Fibroblast of gingiva (primary cell): Measurements from ENCODE around the gene LRRC27.
"Not testable (repeated sequence)": the region's sequence is repeated elsewhere in the genome, so short reads cannot be mapped to it uniquely, and the experiment has no call there.

Experiments
- DNase-seq: peaks from one replicate; pipeline ENCODE4 v3.0.0-alpha.2; 2011; ENCODE audit warnings: low read depth

Gene LRRC27

GRCh38 chr10:132331601-132332432 lies at the start of gene LRRC27:
Gene LRRC27 (plus strand): TSS chr10:132332193. CDS start chr10:132333525, 1,332 bp downstream.
- peak; percentile 98 for DNase-seq

- DNase-seq, result peak; percentile 35
These were observed 49.1 kb upstream of the LRRC27 start for GRCh38 chr10:132282667-132283603.

- no peak for DNase-seq
These were observed 48.2 kb upstream of the LRRC27 start for GRCh38 chr10:132283604-132284382.

- no peak for DNase-seq
These were observed 42.6 kb upstream of the LRRC27 start for GRCh38 chr10:132289439-132289838.

GRCh38 chr10:132290631-132291030 lies 41.4 kb upstream of the LRRC27 start:
- DNase-seq, result no peak

- DNase-seq, result no peak
These were observed 40.2 kb upstream of the LRRC27 start for GRCh38 chr10:132291826-132292225.

GRCh38 chr10:132292287-132293200 lies 39.4 kb upstream of the LRRC27 start:
- no peak for DNase-seq

GRCh38 chr10:132293201-132293812 lies 38.7 kb upstream of the LRRC27 start:
- DNase-seq, result no peak

GRCh38 chr10:132293813-132294520 lies 38.0 kb upstream of the LRRC27 start:
- DNase-seq, result no peak

- DNase-seq, result no peak
These were observed 37.3 kb upstream of the LRRC27 start for GRCh38 chr10:132294561-132295318.

GRCh38 chr10:132295481-132295880 lies 36.5 kb upstream of the LRRC27 start:
- DNase-seq, result not testable (repeated sequence)

GRCh38 chr10:132296666-132297443 lies 35.1 kb upstream of the LRRC27 start:
- no peak for DNase-seq

- no peak for DNase-seq
These were observed 34.5 kb upstream of the LRRC27 start for GRCh38 chr10:132297526-132297925.

GRCh38 chr10:132298038-132298881 lies 33.7 kb upstream of the LRRC27 start:
- no peak for DNase-seq

GRCh38 chr10:132299371-132300336 lies 32.3 kb upstream of the LRRC27 start:
- DNase-seq, result no peak

GRCh38 chr10:132300582-132300981 lies 31.4 kb upstream of the LRRC27 start:
- DNase-seq, result no peak
